Heart left ventricle (tissue), 16 donors: ENCODE results near the gene PLCB4. TPM values are rescaled to one million over a fixed set of nuclear protein-coding genes. Genes with fewer than 3 reads are reported as not detected.

Experiments
- ATAC-seq, 4 donors: fragments of 200-7000 bp; cut with Tn5 transposase; one replicate each; pipeline ENCODE4 v1.9.1; 2020 to 2022; ENCODE audit warnings: moderate library complexity in 4 of 4, mild to moderate bottlenecking in 3 of 4, moderate number of reproducible peaks in 1 of 4
- DNase-seq, 5 donors: peaks; one replicate each; pipeline ENCODE4 v3.0.0-alpha.2; 2020
- H3K27ac ChIP-seq, 12 donors: fragments of 200-600 bp; sonication (generic) in 4 of 12; one replicate each; pipeline versions ENCODE4 v1.5.0 to v1.8.0; 2016 to 2022; ENCODE audit warnings: mild to moderate bottlenecking in 2 of 12
- H3K27me3 ChIP-seq, 9 donors: fragments of 200-600 bp; sonication (generic) in 2 of 9; one replicate each; pipeline versions ENCODE4 v1.5.1 to v1.8.0; 2016 to 2022; ENCODE audit warnings: mild to moderate bottlenecking in 3 of 9
- H3K36me3 ChIP-seq, 9 donors: fragments of 200-600 bp; sonication (generic) in 2 of 9; one replicate each; pipeline versions ENCODE4 v1.5.0 to v1.8.0; 2018 to 2022; ENCODE audit warnings: mild to moderate bottlenecking in 2 of 9
- H3K4me1 ChIP-seq, 12 donors: fragments of 200-600 bp; sonication (generic) in 4 of 12; one replicate each; pipeline versions ENCODE4 v1.5.0 to v1.8.0; 2016 to 2022; ENCODE audit warnings: mild to moderate bottlenecking in 3 of 12
- H3K4me3 ChIP-seq, 12 donors: fragments of 200-600 bp; sonication (generic) in 4 of 12; one replicate each; pipeline versions ENCODE4 v1.5.0 to v1.8.0; 2017 to 2022; ENCODE audit warnings: mild to moderate bottlenecking in 9 of 12, moderate library complexity in 4 of 12
- H3K9me3 ChIP-seq, 12 donors: fragments of 200-600 bp; sonication (generic) in 4 of 12; one replicate each; pipeline versions ENCODE4 v1.5.0 to v1.8.0; 2016 to 2022; ENCODE audit warnings: mild to moderate bottlenecking in 1 of 12
- CTCF ChIP-seq, 12 donors: fragments of 200-600 bp; sonication (generic) in 4 of 12; IDR thresholded peaks; one replicate each; pipeline versions ENCODE4 v1.5.0 to v1.8.0; 2018 to 2022; ENCODE audit warnings: antibody characterized with exemption in 12 of 12, mild to moderate bottlenecking in 5 of 12
- POLR2A ChIP-seq, 2 donors: fragments of 450-650 bp; IDR thresholded peaks; one replicate each; pipeline ENCODE4 v1.6.1; 2017; ENCODE audit warnings: antibody characterized with exemption in 2 of 2, mild to moderate bottlenecking in 2 of 2, moderate library complexity in 2 of 2
- WGBS, 4 donors: extraction: QIAGEN DNeasy Blood & Tissue Kit in 2 of 4; methylation state at CpG; one replicate each; pipeline versions ENCODE4 v1.1.5 to v1.1.7; 2013 to 2018; 5-methylcytosine and 5-hydroxymethylcytosine counted together
- intact Hi-C, 10 donors: fragments of 100-400 bp; cut with DNase I; formaldehyde crosslinking; loops; one replicate each; pipeline versions ENCODE4 v1.11.1 to v1.14.2; 2022
- polyA plus RNA-seq, 2 donors: library from polyadenylated mRNA; stranded (reverse); fragments of 200-250 nt; gene quantifications; one replicate each; pipeline ENCODE4 v1.2.3, GENCODE V29; 2013
- total RNA-seq, 9 donors: library from RNA; depleted of rRNA in 2 of 9; stranded (reverse); fragments of >200 nt in 2 of 9; fragmentation: NEBNext Ultra II Directional in 3 of 9; extraction: Animal tissue kit (Norgen Biotek cat#: 25700) in 3 of 9; gene quantifications; one replicate each; pipeline versions ENCODE4 v1.1.0 to v1.2.4, GENCODE V29; 2016 to 2023
- donor health status: ischemic (EF 13 %, LVEDD 7.1; RV severe dilation, severe dysfunction).
- donor health status: healthy with polysubstance abuse.
- donor health status: DM: no; HTN: yes; CAD: no.
- donor health status: DM: no; HTN: no; CAD: no.
- donor health status: ischemic (EF 25% LVEDD 6.9; RV normal size, moderate dysfunction).
- donor health status: ischemic (EF 25% LVEDD 5.7; RV mildly dilated, moderate dysfunction).
- donor health status: healthy.
- donor health status: DM: yes; HTN: yes; CAD: no.
- donor health status: ischemic (EF 35%, LVEDD 5.7; RV mildly dilated, moderate dysfunction).
- donor health status: nonischemic (EF 11% LVEDD 7.7; RV severe dilation, severe dysfunction).
- donor health status: DM: yes; HTN: yes; CAD: no.
- donor health status: PGD.
- donor health status: ischemic (EF 29% LVEDD 5.4; RV normal size, mild dysfunction).
- donor health status: nonischemic (EF 23%, LVEDD 6.1; RV moderate dilation, normal function).

The PLCB4 gene
- total and polyA plus RNA-seq, 11 donors: 8.4 to 31.8 (median 18.5) TPM

- Histone ChIP-seq H3K27ac (no peak overlapping the region), H3K9me3 (peaks cover 0 to 13% (median 5%) of the 10 kb centered on the region in 12 donors), H3K36me3 (peaks cover 0 to 5% (median 0%) of the 10 kb centered on the region in 9 donors), H3K4me1 (peaks cover 0 to 28% (median 7%) of the 10 kb centered on the region in 12 donors), H3K27me3 (no peaks in the 10 kb centered on the region), H3K4me3 (no peak overlapping the region)
- DNase-seq (no peak), ATAC-seq (no peak)
- TF ChIP-seq POLR2A (IDR thresholded peaks at IDR 0.05) (no peak), CTCF (IDR thresholded peaks at IDR 0.05) (no peak)
- WGBS, 4 donors: 85 to 90% (median 87%) methylated on average over 1 of the region's 1 CpG
- intact Hi-C loops: no loop called here
Measured at GRCh38 chr20:9154464-9155024, 85.7 kb downstream of the PLCB4 start.

- Histone ChIP-seq H3K36me3 (peaks cover 0 to 5% (median 0%) of the 10 kb centered on the region in 9 donors), H3K27ac (no peak overlapping the region), H3K4me1 (peaks cover 0 to 39% (median 18%) of the 10 kb centered on the region in 12 donors), H3K27me3 (no peaks in the 10 kb centered on the region), H3K9me3 (peaks cover 0 to 11% (median 5%) of the 10 kb centered on the region in 12 donors), H3K4me3 (no peak overlapping the region)
- WGBS, 4 donors: 36 to 57% (median 41%) methylated on average over 4 of the region's 4 CpGs
- DNase-seq (no peak), ATAC-seq (peak in 3 of 4 donors; percentile 26 to 47 (median 39))
- no peak for TF ChIP-seq CTCF (IDR thresholded peaks at IDR 0.05)
- no peak for TF ChIP-seq POLR2A (IDR thresholded peaks at IDR 0.05)
- intact Hi-C loops: no loop called here
Measured at GRCh38 chr20:9156529-9157280, 87.8 kb downstream of the PLCB4 start.

GRCh38 chr20:9160331-9160730 lies 91.4 kb downstream of the PLCB4 start:
- H3K27me3 ChIP-seq: no peaks in the 10 kb centered on the region
- intact Hi-C loops: loop anchor here in 3 of 10 donors (10.0 kb wide), 3 partner anchors 46 to 86 kb away; no protein-coding TSS in a partner anchor
- peak overlapping the region in 8 of 12 donors; percentile 1 to 58 (median 46) for H3K27ac ChIP-seq
- 60 to 67% (median 63%) methylated on average over 6 of the region's 6 CpGs for WGBS, 4 donors
- H3K4me1 ChIP-seq: peaks cover 0 to 43% (median 19%) of the 10 kb centered on the region in 12 donors
- no peaks in the 10 kb centered on the region for H3K36me3 ChIP-seq
- H3K9me3 ChIP-seq: no peaks in the 10 kb centered on the region
- TF ChIP-seq CTCF (IDR thresholded peaks at IDR 0.05): no peak
- no peak for TF ChIP-seq POLR2A (IDR thresholded peaks at IDR 0.05)
- DNase-seq (no peak), ATAC-seq (peak in 1 of 4 donors; percentile 25)
- peak overlapping the region in 4 of 12 donors; percentile 2 to 23 (median 12) for H3K4me3 ChIP-seq

- no peak for TF ChIP-seq CTCF (IDR thresholded peaks at IDR 0.05)
- TF ChIP-seq POLR2A (IDR thresholded peaks at IDR 0.05): no peak
- intact Hi-C loops: loop anchor here in 3 of 10 donors (10.0 kb wide), 3 partner anchors 46 to 86 kb away; no protein-coding TSS in a partner anchor
- ATAC-seq (peak; percentile 47 to 71 (median 66)), DNase-seq (no peak)
- H3K4me3 ChIP-seq: peak overlapping the region in 5 of 12 donors; percentile 2 to 23 (median 12)
- 19 to 40% (median 25%) methylated on average over 2 of the region's 2 CpGs for WGBS, 4 donors
- no peaks in the 10 kb centered on the region for H3K36me3 ChIP-seq
- peak overlapping the region in 11 of 12 donors; percentile 1 to 58 (median 35) for H3K27ac ChIP-seq
- no peaks in the 10 kb centered on the region for H3K9me3 ChIP-seq
- H3K27me3 ChIP-seq: no peaks in the 10 kb centered on the region
- peaks cover 0 to 43% (median 19%) of the 10 kb centered on the region in 12 donors for H3K4me1 ChIP-seq
Measured at GRCh38 chr20:9160757-9161156, 91.9 kb downstream of the PLCB4 start.
